GM19468 (cell line): ENCODE measurements around the gene PHKB.
A peak's percentile ranks its signal among the peaks of the same experiment; 100 is the strongest.
"Not testable (repeated sequence)": the region's sequence is repeated elsewhere in the genome, so short reads cannot be mapped to it uniquely, and the experiment has no call there.

Source experiments
- ATAC-seq: cut with Tn5 transposase; IDR thresholded peaks from one replicate; pipeline ENCODE4 v1.9.1; 2021; ENCODE audit warnings: mild to moderate bottlenecking, moderate library complexity, moderate number of reproducible peaks; ENCODE audit not compliant: unreplicated experiment; ENCODE audit errors: extremely low read depth

Gene PHKB

GRCh38 chr16:47460711-47461597 is at the start of gene PHKB, which contains the start of gene ITFG1:
PHKB (plus strand) TSS chr16:47461331; CDS start chr16:47461351, 20 bp downstream.
ITFG1 (minus strand) TSS chr16:47461063; CDS start chr16:47461045, 18 bp downstream.
- ATAC-seq: peak; percentile 70

- no peak for ATAC-seq
Measured at GRCh38 chr16:47413041-47413440, 48.1 kb upstream of the PHKB start.

- ATAC-seq: no peak
Measured at GRCh38 chr16:47416869-47417268, 44.3 kb upstream of the PHKB start.

- no peak for ATAC-seq
Measured at GRCh38 chr16:47424846-47425245, 36.3 kb upstream of the PHKB start.

GRCh38 chr16:47426806-47427205 is 34.3 kb upstream of the PHKB start:
- ATAC-seq: no peak

GRCh38 chr16:47431960-47432359 is 29.2 kb upstream of the PHKB start:
- ATAC-seq: no peak

GRCh38 chr16:47434274-47434673 is 26.9 kb upstream of the PHKB start:
- ATAC-seq: not testable (repeated sequence)

- ATAC-seq: not testable (repeated sequence)
Measured at GRCh38 chr16:47440066-47440465, 21.1 kb upstream of the PHKB start.

GRCh38 chr16:47442884-47443283 is 18.2 kb upstream of the PHKB start:
- ATAC-seq: not testable (repeated sequence)

GRCh38 chr16:47446431-47446830 is 14.7 kb upstream of the PHKB start:
- no peak for ATAC-seq

- ATAC-seq: no peak
Measured at GRCh38 chr16:47448830-47449575, 12.1 kb upstream of the PHKB start.

GRCh38 chr16:47449788-47450187 is 11.3 kb upstream of the PHKB start:
- ATAC-seq: no peak

GRCh38 chr16:47458331-47458730 is 2.8 kb upstream of the PHKB start:
- no peak for ATAC-seq

GRCh38 chr16:47459603-47460002 is 1.5 kb upstream of the PHKB start:
- ATAC-seq: no peak

- ATAC-seq: no peak
Measured at GRCh38 chr16:47460359-47460710, 796 bp upstream of the PHKB start.

- peak; percentile 22 for ATAC-seq
Measured at GRCh38 chr16:47461598-47462266, 601 bp downstream of the PHKB start.

GRCh38 chr16:47463771-47464624 is 2.9 kb downstream of the PHKB start:
- no peak for ATAC-seq

GRCh38 chr16:47465919-47466630 is 4.9 kb downstream of the PHKB start:
- ATAC-seq: no peak

GRCh38 chr16:47467501-47467900 is 6.4 kb downstream of the PHKB start:
- ATAC-seq: no peak
